HUDEP-2 (cell line): Measurements from ENCODE around the gene TP53.
"Not testable (repeated sequence)": the region's sequence is repeated elsewhere in the genome, so short reads cannot be mapped to it uniquely, and the experiment has no call there.

Source experiments
- DNase-seq, 76 experiments: peaks; one replicate each; lab custom pipeline; 2025; ENCODE audit not compliant: unreplicated experiment in 76 of 76; lab: John Stamatoyannopoulos, UW

The TP53 gene

DNA sequence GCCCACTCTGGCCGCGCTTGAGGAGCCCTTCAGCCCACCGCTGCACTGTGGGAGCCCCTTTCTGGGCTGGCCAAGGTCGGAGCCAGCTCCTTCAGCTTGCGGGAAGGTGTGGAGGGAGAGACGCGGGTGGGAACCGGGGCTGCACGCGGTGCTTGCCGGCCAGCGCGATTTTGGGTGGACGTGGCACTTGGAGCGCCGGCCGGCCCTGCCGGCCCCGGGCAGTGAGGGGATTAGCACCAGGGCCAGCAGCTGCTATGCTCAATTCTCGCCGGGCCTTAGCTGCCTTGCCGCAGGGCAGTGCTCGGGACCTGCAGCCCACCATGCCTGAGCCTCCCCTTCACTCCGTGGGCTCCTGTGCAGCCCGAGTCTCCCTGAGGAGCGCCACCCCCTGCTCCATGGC, 46.5 kb downstream of the TP53 start:
- DNase-seq: no peak

DNA sequence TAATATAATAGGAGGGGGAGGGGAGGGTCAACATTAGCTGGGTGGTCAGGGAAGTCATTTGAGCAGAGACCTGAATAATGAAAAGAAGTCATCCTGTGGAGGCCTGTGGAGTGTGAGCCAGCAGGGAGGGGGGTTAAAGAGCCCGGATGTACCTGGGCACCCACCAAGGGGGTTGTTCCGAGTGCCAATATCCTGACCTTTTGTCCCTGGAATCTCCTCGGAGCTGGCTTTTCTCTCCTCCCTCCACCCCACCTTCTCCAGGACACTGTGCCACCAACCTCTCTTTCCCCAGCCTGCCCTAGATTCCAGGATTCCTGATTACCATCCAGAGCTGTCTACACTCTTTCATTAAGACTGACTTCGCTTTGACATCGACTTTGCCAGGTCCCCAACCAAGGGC, 51.1 kb downstream of the TP53 start:
- DNase-seq: no peak

DNA sequence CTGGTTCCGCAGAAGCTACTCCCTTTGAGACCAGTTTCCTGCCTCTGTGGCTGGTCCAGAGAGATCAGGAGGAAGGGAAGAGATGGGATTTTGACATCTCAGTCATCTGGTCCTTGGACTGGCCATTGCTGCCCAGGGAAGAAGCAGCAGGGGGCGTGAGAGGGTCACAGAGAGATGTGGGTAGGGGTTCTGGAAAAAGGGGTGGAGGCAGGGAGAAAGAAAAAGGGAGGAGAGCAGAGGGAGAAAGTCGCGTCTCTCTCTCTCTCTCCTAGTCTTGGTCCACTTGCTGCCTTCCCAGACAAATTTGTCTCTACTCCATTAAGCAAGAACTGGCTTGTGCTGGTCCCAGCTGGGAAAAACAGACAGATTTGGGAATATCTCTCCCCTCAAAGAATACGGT, 52.9 kb downstream of the TP53 start:
- DNase-seq: peak in 35 of 76 experiments; percentile 7 to 53 (median 30)

DNA sequence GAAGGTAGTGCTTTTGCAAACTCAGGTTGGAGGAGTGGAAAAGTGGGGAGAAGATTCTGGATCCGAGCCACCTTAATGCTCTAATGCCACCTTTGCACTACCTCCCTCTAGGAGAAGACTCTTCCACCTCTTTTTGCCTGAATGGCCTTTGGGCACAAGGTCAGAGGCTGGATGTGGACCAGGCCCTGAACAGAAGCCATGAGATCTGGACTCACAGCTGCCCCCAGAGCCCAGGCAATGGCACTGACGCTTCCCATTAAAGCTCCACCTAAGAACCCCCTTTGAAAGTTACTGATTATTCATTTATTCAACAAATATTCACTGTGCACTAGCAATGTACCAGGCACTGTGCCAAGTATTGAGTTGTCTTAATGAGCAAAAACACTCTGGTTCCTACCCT, 54.2 kb downstream of the TP53 start:
- no peak for DNase-seq

DNA sequence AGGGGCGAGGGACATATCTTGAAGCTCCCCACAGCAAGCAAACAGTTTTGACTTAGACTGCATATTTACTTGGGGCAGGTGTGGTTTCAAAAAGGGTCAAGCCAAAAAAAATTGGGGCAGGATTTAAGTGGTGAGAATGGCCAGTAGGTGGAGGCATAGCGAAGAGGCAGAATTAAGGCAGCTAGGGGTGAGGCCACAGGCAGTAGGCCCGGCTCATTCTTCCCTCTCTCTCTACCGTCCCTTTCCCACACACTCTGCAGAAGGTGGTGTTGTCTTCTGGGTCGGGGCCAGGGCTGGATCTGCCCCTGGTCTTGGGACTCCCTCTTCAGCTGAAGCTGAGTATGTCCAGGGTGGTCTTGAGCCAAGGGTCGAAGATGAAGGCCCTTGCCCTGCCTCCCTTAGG, 54.8 kb downstream of the TP53 start:
- DNase-seq: peak in 53 of 76 experiments; percentile 9 to 76 (median 45)

DNA sequence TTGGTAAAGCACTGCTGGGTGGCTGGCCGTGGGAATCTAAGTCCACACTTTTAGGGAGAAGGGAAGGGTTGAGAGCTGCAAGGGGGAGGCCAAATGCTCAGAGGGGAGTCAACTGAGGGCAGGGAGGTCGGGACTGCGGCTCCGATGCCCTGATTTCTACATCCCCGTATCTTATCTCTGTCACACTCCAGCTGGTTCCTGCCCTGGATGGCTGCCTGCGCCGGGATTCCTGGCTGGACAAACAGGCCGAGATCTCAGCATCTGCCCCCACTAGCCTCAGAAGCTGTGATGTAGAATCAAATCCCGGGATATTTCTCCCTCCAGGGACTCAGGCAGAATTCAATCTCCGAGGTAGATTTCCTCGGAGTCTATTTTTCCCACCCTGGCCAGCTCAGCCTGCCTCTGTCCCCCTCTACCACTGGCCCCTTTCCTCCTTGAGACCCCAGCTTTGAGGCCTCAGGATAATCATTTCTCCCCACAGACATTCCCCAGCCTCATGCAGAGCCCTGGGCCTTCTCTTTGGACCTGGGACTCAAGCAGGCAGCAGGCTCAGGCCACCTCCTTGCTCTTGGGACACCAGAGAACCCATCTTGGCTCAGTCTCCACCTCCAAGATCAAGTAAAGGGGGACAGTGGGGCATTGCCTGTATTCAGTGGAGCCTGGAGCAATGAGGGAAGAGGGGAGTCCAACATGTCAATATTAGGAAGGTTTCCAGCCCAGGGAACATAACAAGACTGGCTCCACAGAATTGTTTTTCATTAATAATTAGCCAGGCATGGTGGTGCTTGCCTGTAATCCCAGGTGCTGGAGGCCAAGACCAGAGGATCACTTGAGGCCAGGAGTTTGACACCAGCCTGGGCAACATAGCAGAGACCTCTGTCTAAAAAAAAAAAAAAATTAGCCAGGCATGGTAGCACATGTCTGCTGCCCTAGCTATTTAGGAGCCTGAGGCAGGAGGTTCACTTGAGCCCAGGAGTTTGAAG, 55.6 kb downstream of the TP53 start:
- DNase-seq: no peak

DNA sequence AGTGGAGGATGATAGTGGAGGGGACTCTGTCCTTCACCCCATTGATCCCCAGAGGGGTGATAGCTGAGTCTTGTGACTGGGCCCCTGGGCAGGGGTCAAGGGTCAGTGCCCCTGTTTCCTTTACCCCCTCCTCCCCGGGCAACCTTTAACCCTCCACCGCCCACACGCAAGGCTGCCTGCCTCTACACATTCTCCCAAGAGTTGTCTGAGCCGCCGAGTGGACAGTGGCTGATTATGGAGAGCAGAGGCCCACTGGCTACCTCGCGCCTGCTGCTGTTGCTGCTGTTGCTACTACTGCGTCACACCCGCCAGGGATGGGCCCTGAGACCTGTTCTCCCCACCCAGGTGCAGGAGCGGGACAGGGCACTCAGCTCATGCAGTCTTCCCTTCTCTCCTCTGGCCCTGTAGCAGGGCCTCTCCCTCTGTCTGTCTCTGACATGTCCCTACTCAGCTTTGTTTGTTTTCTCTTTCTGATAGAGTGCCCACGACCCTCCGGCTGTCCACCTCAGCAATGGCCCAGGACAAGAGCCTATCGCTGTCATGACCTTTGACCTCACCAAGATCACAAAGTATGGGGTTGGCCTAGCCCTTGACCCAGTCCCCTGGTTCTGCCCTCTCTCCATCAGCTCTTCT, 57.2 kb downstream of the TP53 start, which contains the start of gene SHBG:
Gene SHBG (plus strand): TSS at position 197 of the 633 bp plus-strand sequence. CDS start 38 bp downstream, at position 235.
- no peak for DNase-seq

DNA sequence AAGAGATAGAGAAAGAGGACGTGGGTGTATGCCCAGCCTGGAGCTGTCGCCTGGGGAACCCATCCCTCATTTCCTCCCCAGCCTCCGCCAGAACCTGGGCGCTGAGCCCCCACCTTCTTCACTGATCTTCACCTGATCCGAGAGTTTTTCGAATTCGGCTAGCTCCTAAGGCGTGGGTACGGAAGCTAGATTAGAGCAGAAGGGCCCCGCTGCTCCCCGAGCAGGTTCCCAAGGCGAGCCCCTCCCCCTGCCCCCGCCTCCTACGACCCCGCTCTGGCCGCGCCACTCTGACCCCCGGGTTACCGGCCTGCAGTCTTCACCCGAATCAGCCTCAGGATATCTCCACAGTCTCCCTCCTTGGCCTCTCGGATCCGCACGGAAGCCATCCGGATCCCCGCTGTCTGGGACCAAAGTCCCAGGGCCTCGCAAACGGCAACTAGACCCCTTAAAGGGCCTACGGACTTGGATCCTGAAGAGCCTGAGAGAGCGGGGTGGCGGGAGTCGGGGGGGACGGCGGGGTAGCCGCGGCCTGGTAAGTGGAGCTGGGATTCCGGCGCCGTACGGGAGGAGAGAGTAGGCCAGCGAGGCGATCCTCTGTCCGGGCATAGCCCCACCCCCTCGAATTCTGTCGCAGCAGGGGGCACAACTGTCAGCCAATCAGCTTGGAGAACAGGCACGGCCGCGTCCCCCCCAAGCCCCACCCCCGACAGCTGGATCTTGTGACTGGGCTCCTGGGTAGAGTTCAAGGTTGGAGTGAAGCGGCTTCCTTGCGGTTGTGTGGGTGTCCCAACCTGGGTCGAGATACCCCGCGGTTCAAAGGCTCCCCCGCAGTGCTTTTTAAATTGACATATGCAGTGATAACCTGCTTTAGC, 59.8 kb downstream of the TP53 start, which contains the start of gene SAT2:
Gene SAT2 (minus strand): TSS at position 572 of the 872 bp plus-strand sequence. CDS start 186 bp downstream, at position 386.
- DNase-seq: peak in 70 of 76 experiments; percentile 23 to 97 (median 87)

DNA sequence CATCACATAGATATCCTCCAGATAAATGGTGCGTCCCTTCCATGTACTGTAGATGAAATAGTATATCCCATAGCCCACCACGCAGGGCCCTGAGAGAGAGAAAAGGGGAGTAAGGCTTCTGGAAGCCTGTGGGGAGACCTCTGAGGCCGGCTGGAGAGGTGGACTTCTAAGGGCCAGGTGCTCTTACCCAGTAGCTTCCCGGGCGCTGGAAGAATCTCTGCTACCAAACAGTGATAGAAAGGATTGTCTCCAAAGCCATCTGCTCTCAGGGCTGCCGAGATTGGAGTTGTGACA, 60.4 kb downstream of the TP53 start:
- DNase-seq: peak in 18 of 76 experiments; percentile 3 to 51 (median 22)

DNA sequence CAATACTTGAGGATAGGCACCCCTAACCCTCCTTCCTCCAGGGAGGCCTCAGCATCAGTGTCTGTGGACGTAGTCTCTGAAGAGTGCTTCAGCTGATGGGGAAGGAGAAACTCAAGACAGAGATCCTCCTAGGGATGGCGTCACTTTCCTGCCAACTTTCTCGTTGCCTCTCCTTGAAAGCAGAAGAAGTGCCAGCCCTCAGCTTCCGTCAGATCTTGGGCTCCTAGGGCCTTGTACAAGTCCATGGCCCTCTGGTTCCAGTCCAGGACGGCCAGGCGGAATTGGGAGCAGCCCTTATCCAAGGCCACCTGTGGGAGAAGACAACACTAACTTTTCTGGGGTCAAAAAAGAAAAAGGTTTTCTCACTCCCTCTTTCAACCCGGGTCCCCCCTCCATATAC, 61.0 kb downstream of the TP53 start:
- no peak for DNase-seq

DNA sequence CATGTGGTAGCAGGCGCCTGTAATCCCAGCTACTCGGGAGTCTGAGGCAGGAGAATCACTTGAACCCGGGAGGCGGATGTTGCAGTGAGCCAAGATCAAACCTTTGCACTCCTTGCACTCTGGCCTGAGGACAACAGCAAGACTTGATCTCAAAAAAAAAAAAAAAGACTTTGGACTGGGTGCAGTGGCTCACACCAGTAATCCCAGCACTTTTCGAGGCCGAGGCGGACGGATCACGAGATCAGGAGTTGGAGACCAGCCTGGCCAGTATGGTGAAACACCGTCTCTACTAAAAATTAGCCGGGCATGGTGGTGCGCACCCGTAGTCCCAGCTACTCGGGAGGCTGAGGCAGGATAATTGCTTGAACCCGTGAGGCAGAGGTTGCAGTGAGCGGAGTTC, 61.5 kb downstream of the TP53 start:
- not testable (repeated sequence) for DNase-seq

DNA sequence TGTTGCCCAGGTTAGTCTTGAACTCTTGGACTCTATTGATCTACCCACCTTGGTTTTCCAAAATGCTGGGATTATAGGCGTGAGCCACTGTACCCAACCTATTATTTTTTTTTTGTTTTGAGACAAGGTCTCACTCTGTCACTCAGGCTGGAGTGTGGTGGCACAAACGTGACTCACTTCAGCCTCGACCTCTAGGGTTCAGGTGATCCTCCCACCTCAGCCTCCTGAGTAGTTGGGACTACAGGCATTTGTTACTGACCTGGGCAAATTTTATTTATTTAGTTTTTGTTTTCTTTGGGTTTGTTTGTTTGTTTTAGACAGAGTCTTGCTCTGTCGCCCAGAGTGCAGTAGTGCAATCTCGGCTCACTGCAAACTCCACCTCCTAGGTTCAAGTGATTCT, 63.6 kb downstream of the TP53 start:
- DNase-seq: no peak

DNA sequence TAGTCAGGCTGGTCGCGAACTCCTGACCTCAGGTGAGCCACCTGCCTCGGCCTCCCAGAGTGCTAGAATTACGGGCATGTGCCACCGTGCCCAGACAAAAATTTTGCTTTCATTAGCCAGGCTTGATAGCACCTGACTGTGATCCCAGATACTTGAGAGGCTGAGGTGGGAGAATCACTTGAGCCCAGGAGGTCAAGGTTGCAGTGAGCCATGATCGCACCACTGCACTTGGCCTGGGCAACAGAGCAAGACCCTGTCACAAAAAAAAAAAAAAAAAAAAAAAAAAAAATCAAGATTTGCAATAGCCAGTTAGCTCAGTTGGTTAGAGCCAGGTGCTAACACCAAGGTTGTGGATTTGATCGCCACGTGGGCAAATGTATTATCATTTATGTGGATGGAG, 66.5 kb downstream of the TP53 start:
- DNase-seq: no peak

DNA sequence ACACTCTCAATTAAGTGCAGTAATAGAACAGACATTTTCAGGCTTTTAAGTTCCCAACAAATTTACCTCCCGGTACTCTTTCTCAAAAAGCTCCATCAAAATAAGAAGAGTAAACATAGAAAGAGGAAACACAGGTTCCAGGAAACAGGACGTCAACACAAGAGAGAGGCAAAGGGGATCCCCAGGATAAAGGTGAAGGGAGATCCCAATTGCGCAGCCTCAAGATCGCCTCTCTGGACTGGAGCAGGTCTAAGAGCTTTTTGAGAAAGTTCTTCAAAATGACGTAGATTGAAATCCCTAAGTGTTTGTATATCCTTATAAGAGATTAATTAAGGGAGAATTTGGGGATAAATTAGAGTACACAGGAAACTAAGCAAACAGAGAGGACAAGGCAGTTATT, 68.7 kb downstream of the TP53 start:
- DNase-seq: no peak
